Spleen (tissue), 7 donors: Measurements from ENCODE around the gene IL17D.

Source experiments
- CTCF ChIP-seq, 11 experiments: fragments of 200-600 bp in 7 of 11; fragments of 450-650 bp in 4 of 11; sonication (generic) in 4 of 11; IDR thresholded peaks in 8 of 11; conservative IDR thresholded peaks in 3 of 11; 1 replicate in 7 of 11; 2 replicates in 4 of 11; pipeline versions ENCODE4 v1.4.0 to v1.8.0; 2016 to 2021; ENCODE audit warnings: antibody characterized with exemption in 11 of 11, inconsistent platforms in 4 of 11, mild to moderate bottlenecking in 1 of 11
- POLR2A ChIP-seq, 3 donors: fragments of 450-650 bp; IDR thresholded peaks; one replicate each; pipeline ENCODE4 v1.5.1; 2017; ENCODE audit warnings: antibody characterized with exemption in 3 of 3, mild to moderate bottlenecking in 1 of 3
- POLR2AphosphoS5 ChIP-seq, 3 donors: sonication (generic); formaldehyde crosslinking; IDR thresholded peaks; one replicate each; pipeline ENCODE4 v1.5.1; 2017; ENCODE audit warnings: antibody characterized with exemption in 3 of 3
- donor health status: DM: no; HTN: no; CAD: no; lungs with moderate emphysema.
- donor health status: DM: no; HTN: no; CAD: no.
- donor health status: DM: no; HTN: no; CAD: no.

- TF ChIP-seq CTCF (IDR thresholded peaks at IDR 0.05 in 8 of 11, conservative IDR thresholded peaks at IDR 0.05 in 3 of 11), result no peak
- TF ChIP-seq POLR2A (IDR thresholded peaks at IDR 0.05), result no peak
- TF ChIP-seq POLR2AphosphoS5 (IDR thresholded peaks at IDR 0.05), result no peak
Observed at GRCh38 chr13:20714161-20714560, 10.7 kb downstream of the IL17D start.
